ENCODE results near the gene TTC33.

GRCh38 chr5:40799258-40799657 is 43.5 kb upstream of the TTC33 start:
- no peak for TF ChIP-seq MAFK (conservative IDR thresholded peaks at IDR 0.05 in 1 of 2, IDR thresholded peaks at IDR 0.05 in 1 of 2; ENCODE audit: low read length in 2 of 2)
- no peak for TF ChIP-seq ZFP62 (CRISPR knock-in tag; IDR thresholded peaks at IDR 0.05)
- TF ChIP-seq KAT2B (IDR thresholded peaks at IDR 0.05; ENCODE audit: borderline replicate concordance, low read depth, low read length), result no peak
- TF ChIP-seq FOXK2 (IDR thresholded peaks at IDR 0.05), result no peak
- TF ChIP-seq ZBTB44 (CRISPR knock-in tag; IDR thresholded peaks at IDR 0.05), result no peak
- TF ChIP-seq MXI1 (IDR thresholded peaks at IDR 0.05; ENCODE audit: borderline replicate concordance, low read depth, low read length), result no peak
- no peak for TF ChIP-seq ZBTB10 (CRISPR knock-in tag; IDR thresholded peaks at IDR 0.05; ENCODE audit: borderline replicate concordance)
